Mammary epithelial cell (primary cell): ENCODE data around the gene CNTNAP2.

Experiments used
- CTCF ChIP-seq, 2 donors: IDR thresholded peaks in 1 of 2; conservative IDR thresholded peaks in 1 of 2; 2 replicates each; pipeline ENCODE4 v1.5.1; 2011 to 2012; ENCODE audit warnings: inconsistent platforms in 2 of 2, low read length in 2 of 2, mild to moderate bottlenecking in 2 of 2, control low read depth in 1 of 2, low read depth in 1 of 2; ENCODE audit not compliant: insufficient read depth in 1 of 2; ENCODE audit errors: extremely low read depth in 1 of 2
- EZH2 ChIP-seq: IDR thresholded peaks from 2 replicates; pipeline ENCODE4 v1.6.1; 2012; ENCODE audit warnings: low read length, inconsistent platforms, borderline replicate concordance

GRCh38 chr7:147992698-147993097 lies 1876.1 kb downstream of the CNTNAP2 start:
- no peak for TF ChIP-seq EZH2
- TF ChIP-seq CTCF (conservative IDR thresholded peaks at IDR 0.05 in 1 of 2, IDR thresholded peaks at IDR 0.05 in 1 of 2; ENCODE audit: extremely low read depth in 1 of 2, insufficient read depth in 1 of 2, low read depth in 1 of 2, low read length in 2 of 2) = no peak
